Raji (cell line): Measurements from ENCODE around the gene CERS5.

Experiments
- POLR2A ChIP-seq: IDR thresholded peaks from 2 replicates; pipeline ENCODE4 v1.6.1; 2011; ENCODE audit warnings: low read depth, low read length, control low read depth; ENCODE audit not compliant: insufficient read depth

CERS5 gene

GRCh38 chr12:50102646-50103309 lies 64.4 kb downstream of the CERS5 start:
- no peak for TF ChIP-seq POLR2A

DNA sequence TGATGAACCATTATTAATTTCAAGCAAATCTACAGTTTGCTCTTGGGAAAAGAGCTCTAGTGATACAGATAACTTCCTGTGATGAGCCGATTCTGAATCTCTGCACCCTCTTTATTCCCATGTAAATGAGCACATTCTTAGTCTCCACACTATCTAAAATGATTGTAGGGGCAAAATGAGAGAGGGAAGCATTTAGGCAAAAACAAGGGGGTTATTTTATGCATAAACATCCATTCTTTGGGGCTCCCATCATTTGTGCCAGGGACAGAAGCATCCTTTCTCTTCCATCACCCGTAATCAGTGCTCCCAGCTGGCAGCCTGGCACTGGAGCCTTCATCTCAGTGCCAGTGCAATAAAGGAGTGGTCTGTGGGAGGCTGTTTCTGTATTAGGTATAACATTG lies 65.0 kb downstream of the CERS5 start:
- no peak for TF ChIP-seq POLR2A

- TF ChIP-seq POLR2A: no peak
Measured at GRCh38 chr12:50101663-50102062, 65.5 kb downstream of the CERS5 start.

DNA sequence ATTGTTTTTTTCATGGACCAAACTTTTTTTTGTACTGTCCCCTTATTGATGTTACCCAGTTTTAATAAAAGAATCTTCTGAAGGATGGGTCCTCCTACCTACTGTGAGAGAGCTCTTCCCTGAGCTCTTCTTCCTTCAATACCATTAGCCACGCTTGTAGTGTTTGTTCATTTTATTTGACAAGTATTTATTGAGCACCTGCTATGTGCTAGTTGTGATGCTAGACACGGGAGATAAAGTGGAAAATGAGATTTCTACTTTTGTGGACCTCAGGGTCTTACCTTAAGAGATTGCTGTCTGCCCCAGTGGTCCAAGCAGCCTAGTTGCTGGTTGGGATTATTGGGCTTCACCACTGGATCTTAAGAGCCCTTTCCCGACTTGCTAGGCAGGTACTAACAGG lies 66.6 kb downstream of the CERS5 start:
- no peak for TF ChIP-seq POLR2A

DNA sequence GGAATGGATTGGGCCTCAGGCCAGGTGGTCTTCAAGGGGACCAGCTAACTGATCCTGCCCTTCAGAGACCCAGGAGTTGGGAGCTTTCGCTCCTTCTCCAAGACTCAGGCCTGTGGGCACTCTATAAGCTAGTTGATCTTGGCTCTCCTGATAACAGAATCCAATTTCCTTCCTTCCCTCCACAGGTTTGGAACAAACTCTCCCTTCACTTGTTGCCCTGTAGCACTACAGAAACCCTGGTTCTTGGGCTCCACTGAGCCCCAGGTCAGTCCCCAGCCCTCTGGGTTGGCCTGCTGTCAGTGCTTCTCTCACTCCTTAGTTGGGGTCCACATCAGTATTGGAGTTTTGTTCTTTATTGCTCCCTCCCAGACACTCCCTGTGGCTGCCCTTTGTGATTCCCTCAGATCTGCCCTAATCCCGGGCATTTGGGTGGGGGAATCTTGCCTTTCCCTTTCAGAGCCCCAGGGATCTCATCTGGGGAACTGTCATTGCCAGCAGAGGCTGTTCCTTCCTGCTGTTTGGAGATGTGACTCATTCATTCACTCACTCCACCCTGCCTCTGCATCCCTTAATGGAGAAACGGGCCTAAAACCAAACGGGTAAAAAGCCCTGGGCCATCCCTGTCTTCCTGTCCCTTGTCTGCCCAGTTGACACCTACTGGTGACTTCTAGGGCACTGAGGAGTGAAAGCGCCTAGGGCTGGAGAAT lies 67.7 kb downstream of the CERS5 start:
- no peak for TF ChIP-seq POLR2A

DNA sequence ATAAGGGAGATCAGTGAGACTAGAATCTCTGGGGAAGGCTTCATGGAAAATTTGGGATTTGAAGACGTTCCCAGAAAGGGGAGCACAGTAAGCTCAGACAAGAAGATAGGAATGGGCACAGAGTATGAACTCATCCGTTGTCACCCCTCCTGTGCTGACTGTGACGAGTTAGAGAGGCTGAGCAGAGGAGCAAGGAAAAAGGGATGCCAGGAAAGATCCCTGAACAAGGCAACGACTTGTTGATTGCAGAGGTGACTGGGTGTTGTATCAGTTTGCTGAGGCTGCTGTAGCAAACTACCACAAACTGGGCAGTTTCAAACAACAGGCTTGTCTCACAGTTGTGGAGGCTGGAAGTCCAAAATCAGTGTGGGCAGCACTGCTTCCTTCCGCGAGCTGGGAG lies 69.2 kb downstream of the CERS5 start:
- no peak for TF ChIP-seq POLR2A

GRCh38 chr12:50090391-50090790 lies 76.8 kb downstream of the CERS5 start:
- TF ChIP-seq POLR2A: no peak

- no peak for TF ChIP-seq POLR2A
Measured at GRCh38 chr12:50089730-50090129, 77.4 kb downstream of the CERS5 start.

- no peak for TF ChIP-seq POLR2A
Measured at GRCh38 chr12:50088577-50089335, 78.4 kb downstream of the CERS5 start.

- no peak for TF ChIP-seq POLR2A
Measured at GRCh38 chr12:50087995-50088394, 79.2 kb downstream of the CERS5 start.

DNA sequence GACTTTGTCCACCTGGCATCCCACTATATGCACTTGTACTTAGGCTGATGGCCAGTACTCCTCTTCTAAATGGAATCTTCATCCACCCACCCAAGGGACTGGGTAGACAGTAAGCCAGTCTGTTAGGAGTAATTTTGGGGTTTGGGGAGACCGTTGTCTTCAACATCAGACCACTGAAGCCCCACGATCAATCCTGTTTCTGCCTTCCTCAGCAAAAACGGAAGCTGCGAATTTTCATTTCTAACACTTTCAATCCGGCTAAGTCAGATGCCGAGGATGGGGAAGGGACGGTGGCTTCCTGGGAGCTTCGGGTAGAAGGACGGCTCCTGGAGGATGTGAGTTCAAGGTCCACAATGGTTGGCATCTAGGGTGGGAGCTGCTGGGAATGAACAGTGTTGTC lies 80.0 kb downstream of the CERS5 start:
- no peak for TF ChIP-seq POLR2A

DNA sequence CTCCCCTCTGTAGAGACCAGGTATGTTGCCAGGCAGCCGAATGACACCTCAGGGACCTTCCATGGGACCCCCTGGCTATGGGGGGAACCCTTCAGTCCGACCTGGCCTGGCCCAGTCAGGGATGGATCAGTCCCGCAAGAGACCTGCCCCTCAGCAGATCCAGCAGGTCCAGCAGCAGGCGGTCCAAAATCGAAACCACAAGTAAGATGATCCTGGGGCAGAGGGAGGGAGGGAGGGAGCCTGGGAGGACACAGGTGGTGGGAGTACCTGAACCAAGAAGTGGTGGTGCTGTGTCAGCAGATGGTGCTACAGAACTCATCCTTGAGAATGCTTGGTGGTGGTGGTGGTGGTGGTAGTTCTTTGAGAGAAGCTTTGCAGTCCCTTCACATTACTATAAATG lies 81.0 kb downstream of the CERS5 start:
- TF ChIP-seq POLR2A: no peak

- no peak for TF ChIP-seq POLR2A
Measured at GRCh38 chr12:50085615-50086072, 81.5 kb downstream of the CERS5 start.

- peak; percentile 65 for TF ChIP-seq POLR2A
Measured at GRCh38 chr12:50084775-50085614, 82.2 kb downstream of the CERS5 start, which contains the start of gene SMARCD1. Gene SMARCD1, plus strand, starts transcription at chr12:50085342. Its CDS starts 28 bp downstream, at chr12:50085370.

DNA sequence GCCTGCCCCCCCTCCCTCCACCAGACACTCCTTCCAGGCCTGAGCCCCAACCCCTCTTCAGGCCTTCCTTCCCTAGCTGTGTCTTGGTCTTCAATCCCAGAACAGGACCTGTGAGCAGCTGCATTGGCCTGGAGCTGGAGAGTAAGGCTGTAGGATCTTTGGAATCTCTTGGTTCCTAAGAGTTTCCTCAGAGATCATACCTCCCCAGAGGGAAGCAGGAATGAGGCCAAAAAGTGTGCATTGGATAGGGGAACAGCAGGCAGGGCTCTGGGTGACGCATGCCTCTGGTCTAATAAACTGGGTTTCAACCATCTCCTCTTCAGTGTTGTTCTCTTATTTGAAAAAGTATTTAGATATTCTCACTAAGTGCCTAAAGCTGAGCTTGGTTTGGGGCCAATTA lies 83.9 kb downstream of the CERS5 start:
- no peak for TF ChIP-seq POLR2A

- TF ChIP-seq POLR2A: no peak
Measured at GRCh38 chr12:50082644-50083043, 84.5 kb downstream of the CERS5 start.
